BLaER1 treated with 17β-estradiol and CSF1 and Interleukin-3, amounts not matched to agents 10 nM and 100 nM (cell line): ENCODE data around the gene FAM187B.

Experiments
- H3K27ac ChIP-seq, 11 experiments: shearing (Covaris generic); formaldehyde crosslinking; 2 replicates each; pipeline ENCODE4 v1.8.1; 2022
- H3K27me3 ChIP-seq, 11 experiments: shearing (Covaris generic); formaldehyde crosslinking; 2 replicates each; pipeline ENCODE4 v1.8.1; 2022
- H3K36me3 ChIP-seq, 11 experiments: shearing (Covaris generic); formaldehyde crosslinking; 2 replicates each; pipeline ENCODE4 v1.8.1; 2022
- H3K4me1 ChIP-seq, 10 experiments: shearing (Covaris generic); formaldehyde crosslinking; 2 replicates each; pipeline ENCODE4 v1.8.1; 2022
- H3K4me2 ChIP-seq, 11 experiments: shearing (Covaris generic); formaldehyde crosslinking; 2 replicates each; pipeline ENCODE4 v1.8.1; 2022
- H3K4me3 ChIP-seq, 10 experiments: shearing (Covaris generic); formaldehyde crosslinking; 2 replicates each; pipeline ENCODE4 v1.8.1; 2022
- H3K9ac ChIP-seq, 11 experiments: shearing (Covaris generic); formaldehyde crosslinking; 2 replicates each; pipeline ENCODE4 v1.8.1; 2022
- H3K9me3 ChIP-seq, 11 experiments: shearing (Covaris generic); formaldehyde crosslinking; replicated peaks in 1 of 11; 2 replicates each; pipeline ENCODE4 v1.8.1; 2022
- H4K20me1 ChIP-seq, 11 experiments: shearing (Covaris generic); formaldehyde crosslinking; 2 replicates each; pipeline ENCODE4 v1.8.1; 2022
- Cebpa-rat ChIP-seq, 11 experiments: shearing (Covaris generic); IDR thresholded peaks; 2 replicates each; pipeline ENCODE4 v1.8.1; 2022

The FAM187B gene

DNA sequence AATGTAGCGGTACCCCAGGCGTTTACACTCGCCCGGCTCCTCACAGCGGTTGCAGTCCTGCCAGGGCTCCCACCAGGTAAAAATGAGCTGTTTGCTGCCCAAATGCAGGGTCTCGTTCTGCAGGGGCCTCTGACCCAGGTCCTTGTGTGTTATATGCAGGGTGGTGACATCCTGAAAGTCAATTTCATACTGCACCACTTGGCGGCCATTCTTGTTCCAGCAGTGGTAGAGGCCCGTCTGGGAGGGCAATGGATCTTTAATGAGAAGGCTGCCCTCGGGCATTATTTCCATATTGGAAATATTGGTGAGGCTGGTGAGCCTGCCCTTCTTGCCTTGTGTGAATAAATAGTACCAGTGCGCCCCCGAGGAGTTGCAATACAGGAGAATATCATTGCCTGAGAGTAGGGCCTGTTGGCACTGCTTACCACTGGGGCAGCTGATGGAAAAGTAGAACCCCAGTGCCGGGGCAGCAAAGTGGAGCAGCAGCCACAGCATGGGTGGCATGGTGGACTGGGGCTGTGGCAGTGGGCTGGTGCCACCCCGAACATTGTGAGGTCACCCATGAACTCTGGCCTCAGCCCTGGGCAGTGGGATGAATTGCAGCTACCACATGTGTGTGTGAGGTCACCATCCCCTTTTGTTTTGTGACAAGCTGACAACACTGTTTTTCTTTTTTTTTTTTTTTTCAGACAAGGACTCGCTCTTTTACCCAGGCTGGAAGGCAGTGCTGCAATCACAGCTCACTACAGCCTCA lies at the start of gene FAM187B:
TSS of gene FAM187B (minus strand) at position 563 of the 754 bp plus-strand sequence. CDS start at position 504, 59 bp downstream.
- Histone ChIP-seq H3K4me1 (peaks cover 16 to 29% (median 22%) of the 10 kb centered on the region in 10 experiments), H3K27me3 (no peaks in the 10 kb centered on the region), H3K4me3 (no peak within 1 kb of the TSS), H3K4me2 (no peak within 1 kb of the TSS), H3K36me3 (no peaks in the 10 kb centered on the region), H3K9ac (no peak within 1 kb of the TSS), H3K9me3 (peaks cover 0 to 1% (median 0%) of the 10 kb centered on the region in 11 experiments; a peak in 1 of 22 replicates), H4K20me1 (no peaks in the 10 kb centered on the region), H3K27ac (no peak within 1 kb of the TSS)
- no peak for TF ChIP-seq Cebpa-rat (IDR thresholded peaks at IDR 0.05)

DNA sequence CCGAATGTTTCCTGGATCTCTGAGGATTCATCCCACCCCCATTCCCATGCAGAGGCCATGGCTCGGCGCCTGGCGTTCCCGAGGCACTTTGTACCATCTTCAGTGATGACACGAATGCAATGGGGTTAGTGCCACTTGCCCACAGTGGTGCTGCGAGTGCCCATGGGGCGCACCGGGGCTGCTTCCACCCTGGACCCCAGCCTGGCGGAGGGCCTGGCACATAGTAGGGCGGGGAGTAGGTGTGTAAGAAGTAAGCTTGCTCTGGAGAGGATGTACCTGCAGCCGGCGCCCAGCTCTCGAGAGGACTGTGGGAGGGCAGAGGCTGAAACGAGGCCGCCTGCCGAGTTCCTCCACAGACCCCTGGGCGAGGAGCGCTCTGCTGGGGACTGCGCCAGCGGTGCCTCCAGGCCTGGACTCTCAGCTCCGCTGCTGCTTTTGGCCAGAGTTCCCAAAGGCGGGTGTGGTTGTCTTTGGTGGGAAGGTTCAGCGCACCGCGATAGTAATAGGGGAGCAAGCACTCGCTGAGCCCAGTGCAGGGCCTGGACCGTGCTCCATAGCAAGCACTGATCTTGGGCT lies 48.3 kb upstream of the FAM187B start:
- H4K20me1 ChIP-seq: peaks cover 0 to 24% (median 5%) of the 10 kb centered on the region in 11 experiments; a peak in 8 of 22 replicates
- H3K4me2 ChIP-seq: no peak overlapping the region
- TF ChIP-seq Cebpa-rat (IDR thresholded peaks at IDR 0.05): no peak
- H3K27me3 ChIP-seq: no peaks in the 10 kb centered on the region; a peak in 1 of 22 replicates
- H3K9ac ChIP-seq: 0 out of 22 replicates have a peak overlapping the region, but pooled peaks of 2 of the 11 experiments have one; percentile 21 to 33
- H3K4me1 ChIP-seq: peaks cover 41 to 57% (median 48%) of the 10 kb centered on the region in 10 experiments
- no peaks in the 10 kb centered on the region for H3K9me3 ChIP-seq
- H3K36me3 ChIP-seq: peaks cover 66 to 79% (median 74%) of the 10 kb centered on the region in 11 experiments
- H3K4me3 ChIP-seq: no peak overlapping the region
- no peak overlapping the region; a peak in 2 of 22 replicates for H3K27ac ChIP-seq

GRCh38 chr19:35274323-35274722 lies 45.8 kb upstream of the FAM187B start:
- peak overlapping the region in 2 of 11 experiments; percentile 0 to 24; a peak in 1 of 22 replicates for H3K9ac ChIP-seq
- H3K4me1 ChIP-seq: peaks cover 36 to 54% (median 46%) of the 10 kb centered on the region in 10 experiments
- H3K36me3 ChIP-seq: peaks cover 80 to 90% (median 86%) of the 10 kb centered on the region in 11 experiments
- TF ChIP-seq Cebpa-rat (IDR thresholded peaks at IDR 0.05): no peak
- H3K27ac ChIP-seq: no peak overlapping the region; a peak in 1 of 22 replicates
- no peaks in the 10 kb centered on the region for H3K27me3 ChIP-seq
- H3K4me2 ChIP-seq: peak overlapping the region in 3 of 11 experiments; percentile 81 to 89 (median 85); a peak in 4 of 22 replicates
- no peak overlapping the region for H3K4me3 ChIP-seq
- peaks cover 0 to 24% (median 5%) of the 10 kb centered on the region in 11 experiments; a peak in 8 of 22 replicates for H4K20me1 ChIP-seq
- H3K9me3 ChIP-seq: no peaks in the 10 kb centered on the region

GRCh38 chr19:35273686-35274259 lies 45.2 kb upstream of the FAM187B start:
- peaks cover 36 to 50% (median 43%) of the 10 kb centered on the region in 10 experiments for H3K4me1 ChIP-seq
- H3K9me3 ChIP-seq: no peaks in the 10 kb centered on the region
- no peak overlapping the region for H3K4me3 ChIP-seq
- peak overlapping the region in 1 of 11 experiments; percentile 54; a peak in 2 of 22 replicates for H3K27ac ChIP-seq
- H3K36me3 ChIP-seq: peaks cover 75 to 85% (median 81%) of the 10 kb centered on the region in 11 experiments
- H3K9ac ChIP-seq: 0 out of 22 replicates have a peak overlapping the region, but pooled peaks of 1 of the 11 experiments have one; percentile 24
- H3K27me3 ChIP-seq: no peaks in the 10 kb centered on the region
- peaks cover 0 to 24% (median 4%) of the 10 kb centered on the region in 11 experiments; a peak in 8 of 22 replicates for H4K20me1 ChIP-seq
- H3K4me2 ChIP-seq: peak overlapping the region in 4 of 11 experiments; percentile 15 to 89 (median 83); a peak in 6 of 22 replicates
- TF ChIP-seq Cebpa-rat (IDR thresholded peaks at IDR 0.05): no peak

DNA sequence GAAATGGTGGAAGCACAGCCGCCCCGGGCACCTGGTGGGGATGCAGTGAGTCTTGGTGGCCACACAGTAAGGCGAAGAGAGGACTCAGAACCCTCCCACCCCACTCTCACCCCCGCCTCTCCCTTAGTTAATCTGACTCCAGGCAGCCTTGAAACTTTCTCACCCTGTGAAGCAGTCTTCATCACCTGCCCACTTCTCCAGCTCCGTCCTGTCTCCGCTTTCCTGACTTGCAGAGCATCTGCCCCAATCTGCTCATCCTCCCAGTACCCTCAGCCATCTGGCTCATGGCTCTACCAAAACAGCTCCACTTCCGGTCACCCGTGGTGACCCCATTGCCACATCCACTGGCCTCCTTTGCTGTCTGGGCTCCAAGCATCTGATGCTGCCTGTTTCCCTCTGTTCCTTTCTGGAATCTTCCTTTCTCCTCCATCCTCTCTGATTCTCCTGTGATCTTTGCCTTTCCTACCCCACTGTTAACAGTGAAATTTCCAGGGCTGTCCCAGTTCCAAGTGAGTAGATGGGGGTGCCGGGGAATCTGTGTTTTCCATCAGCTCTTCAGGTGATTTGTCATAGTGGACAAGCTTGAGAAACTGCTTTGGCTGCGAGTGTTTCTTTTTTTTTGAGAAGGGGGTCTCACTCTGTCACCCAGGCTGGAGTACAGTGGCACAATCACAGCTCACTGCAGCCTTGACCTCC lies 44.6 kb upstream of the FAM187B start:
- Histone ChIP-seq H3K4me1 (peaks cover 36 to 50% (median 42%) of the 10 kb centered on the region in 10 experiments), H4K20me1 (peaks cover 0 to 21% (median 1%) of the 10 kb centered on the region in 11 experiments; a peak in 8 of 22 replicates), H3K9ac (peak overlapping the region in 3 of 11 experiments; percentile 15 to 54 (median 46); a peak in 4 of 22 replicates), H3K27me3 (no peaks in the 10 kb centered on the region), H3K4me2 (peak overlapping the region; percentile 57 to 93 (median 82); a peak in 20 of 22 replicates), H3K9me3 (no peaks in the 10 kb centered on the region), H3K4me3 (no peak overlapping the region), H3K36me3 (peaks cover 69 to 78% (median 74%) of the 10 kb centered on the region in 11 experiments), H3K27ac (peak overlapping the region in 8 of 11 experiments; percentile 44 to 64 (median 55); a peak in 14 of 22 replicates)
- TF ChIP-seq Cebpa-rat (IDR thresholded peaks at IDR 0.05): no peak

- H3K27ac ChIP-seq: peak overlapping the region in 10 of 11 experiments; percentile 26 to 64 (median 54); a peak in 17 of 22 replicates
- H3K4me1 ChIP-seq: peaks cover 36 to 50% (median 43%) of the 10 kb centered on the region in 10 experiments
- H3K4me3 ChIP-seq: peak overlapping the region in 1 of 10 experiments; percentile 48; a peak in 1 of 20 replicates
- no peaks in the 10 kb centered on the region for H3K9me3 ChIP-seq
- H3K4me2 ChIP-seq: peak overlapping the region; percentile 57 to 93 (median 82)
- H3K9ac ChIP-seq: peak overlapping the region; percentile 10 to 58 (median 47); a peak in 18 of 22 replicates
- no peak for TF ChIP-seq Cebpa-rat (IDR thresholded peaks at IDR 0.05)
- peaks cover 60 to 69% (median 65%) of the 10 kb centered on the region in 11 experiments for H3K36me3 ChIP-seq
- no peaks in the 10 kb centered on the region for H3K27me3 ChIP-seq
- H4K20me1 ChIP-seq: peaks cover 0 to 12% (median 0%) of the 10 kb centered on the region in 11 experiments; a peak in 8 of 22 replicates
These were observed 43.7 kb upstream of the FAM187B start for GRCh38 chr19:35272122-35272719.

DNA sequence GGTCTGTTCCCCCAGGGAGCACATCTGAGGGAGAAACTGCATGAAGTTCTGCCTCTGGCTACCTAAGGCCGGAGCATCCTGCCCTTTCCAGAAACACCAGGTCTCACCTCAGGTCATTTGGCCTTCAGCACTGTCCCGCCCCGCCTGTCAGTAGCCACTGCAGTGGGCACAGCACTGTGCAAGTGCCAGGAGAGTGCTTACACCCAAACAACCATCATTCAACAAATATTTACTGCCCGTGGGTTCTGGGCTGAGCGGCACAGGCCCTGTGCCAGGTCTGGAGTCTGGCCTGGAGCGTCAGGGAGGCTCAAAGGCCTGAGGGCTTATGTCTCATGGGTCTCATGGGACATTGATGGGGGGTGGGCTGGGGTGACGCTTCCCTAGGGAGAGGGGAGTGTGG lies 43.0 kb upstream of the FAM187B start:
- Histone ChIP-seq H3K9ac (peak overlapping the region; percentile 10 to 58 (median 47); a peak in 19 of 22 replicates), H3K4me3 (no peak overlapping the region; a peak in 1 of 20 replicates), H3K9me3 (no peaks in the 10 kb centered on the region), H3K27ac (peak overlapping the region in 9 of 11 experiments; percentile 26 to 64 (median 54); a peak in 14 of 22 replicates), H3K4me1 (peaks cover 42 to 56% (median 49%) of the 10 kb centered on the region in 10 experiments), H3K27me3 (no peaks in the 10 kb centered on the region), H3K36me3 (peaks cover 53 to 65% (median 59%) of the 10 kb centered on the region in 11 experiments), H3K4me2 (peak overlapping the region; percentile 57 to 93 (median 82)), H4K20me1 (peaks cover 0 to 5% (median 0%) of the 10 kb centered on the region in 11 experiments; a peak in 7 of 22 replicates)
- TF ChIP-seq Cebpa-rat (IDR thresholded peaks at IDR 0.05): no peak
